Activated T-helper 2 cell treated with anti-CD3 and anti-CD28 coated beads, Interferon-gamma antibody, Interleukin-2, Interleukin-4, amounts not matched to agents 10 μg/mL and 5 μg/mL and 100 μg/mL, durations not matched to agents 14 hours and 24 hours and 36 hours (primary cell): Measurements from ENCODE around the gene FAM110D. TPM values are rescaled to one million over a fixed set of nuclear protein-coding genes. Genes with fewer than 3 reads are reported as not detected.

Experiments
- DNase-seq: peaks from one replicate; pipeline ENCODE4 v3.0.0; 2021; ENCODE audit warnings: low spot score
- H3K27ac Mint-ChIP-seq: one replicate; pipeline ENCODE4 v1.8.0; 2021; ENCODE audit warnings: mixed read lengths
- H3K27me3 Mint-ChIP-seq: one replicate; pipeline ENCODE4 v1.8.0; 2021; ENCODE audit warnings: low read depth, mixed read lengths
- H3K36me3 Mint-ChIP-seq: one replicate; pipeline ENCODE4 v1.8.0; 2021; ENCODE audit warnings: low read depth, mixed read lengths
- H3K4me1 Mint-ChIP-seq: one replicate; pipeline ENCODE4 v1.8.0; 2021; ENCODE audit warnings: low read depth, mixed read lengths
- H3K4me3 Mint-ChIP-seq: one replicate; pipeline ENCODE4 v1.8.0; 2021; ENCODE audit warnings: low read depth, mild to moderate bottlenecking, moderate library complexity, mixed read lengths
- H3K9me3 Mint-ChIP-seq: one replicate; pipeline ENCODE4 v1.8.0; 2021; ENCODE audit warnings: mixed read lengths
- intact Hi-C: fragments of 100-400 bp; cut with micrococcal nuclease; formaldehyde crosslinking; loops from one replicate; pipeline ENCODE4 v1.15.1; 2023
- total RNA-seq: library from RNA; stranded (reverse); gene quantifications from 2 replicates; pipeline ENCODE4 v1.2.3, GENCODE V29; 2022

Gene FAM110D
- total RNA-seq, 1 donor from 2014 or later = not detected

DNA sequence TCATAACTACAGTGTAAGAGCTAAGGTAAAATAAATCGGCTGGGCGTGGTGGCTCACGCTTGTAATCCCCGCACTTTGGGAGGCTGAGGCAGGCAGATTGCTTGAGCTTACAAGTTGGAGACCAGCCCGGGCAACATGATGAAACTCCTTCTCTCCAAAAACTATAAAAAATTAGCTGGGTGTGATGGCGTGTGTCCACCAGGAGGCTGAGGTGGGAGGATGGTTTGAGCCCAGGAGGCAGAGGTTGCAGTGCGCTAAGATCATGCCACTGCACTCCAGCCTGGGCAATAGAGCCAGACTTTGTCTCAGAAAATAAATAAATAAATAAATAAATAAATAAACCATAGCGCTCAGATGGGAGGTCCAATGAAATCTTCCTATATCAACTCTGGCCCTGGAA lies 16.7 kb upstream of the FAM110D start:
- H3K27me3 Mint-ChIP-seq = peaks cover 13% of the 10 kb centered on the region
- DNase-seq = no peak
- no peak overlapping the region for H3K27ac Mint-ChIP-seq
- intact Hi-C loops = no loop called here
- H3K4me3 Mint-ChIP-seq = no peak overlapping the region
- H3K36me3 Mint-ChIP-seq = no peaks in the 10 kb centered on the region
- peaks cover 12% of the 10 kb centered on the region for H3K4me1 Mint-ChIP-seq
- no peaks in the 10 kb centered on the region for H3K9me3 Mint-ChIP-seq

DNA sequence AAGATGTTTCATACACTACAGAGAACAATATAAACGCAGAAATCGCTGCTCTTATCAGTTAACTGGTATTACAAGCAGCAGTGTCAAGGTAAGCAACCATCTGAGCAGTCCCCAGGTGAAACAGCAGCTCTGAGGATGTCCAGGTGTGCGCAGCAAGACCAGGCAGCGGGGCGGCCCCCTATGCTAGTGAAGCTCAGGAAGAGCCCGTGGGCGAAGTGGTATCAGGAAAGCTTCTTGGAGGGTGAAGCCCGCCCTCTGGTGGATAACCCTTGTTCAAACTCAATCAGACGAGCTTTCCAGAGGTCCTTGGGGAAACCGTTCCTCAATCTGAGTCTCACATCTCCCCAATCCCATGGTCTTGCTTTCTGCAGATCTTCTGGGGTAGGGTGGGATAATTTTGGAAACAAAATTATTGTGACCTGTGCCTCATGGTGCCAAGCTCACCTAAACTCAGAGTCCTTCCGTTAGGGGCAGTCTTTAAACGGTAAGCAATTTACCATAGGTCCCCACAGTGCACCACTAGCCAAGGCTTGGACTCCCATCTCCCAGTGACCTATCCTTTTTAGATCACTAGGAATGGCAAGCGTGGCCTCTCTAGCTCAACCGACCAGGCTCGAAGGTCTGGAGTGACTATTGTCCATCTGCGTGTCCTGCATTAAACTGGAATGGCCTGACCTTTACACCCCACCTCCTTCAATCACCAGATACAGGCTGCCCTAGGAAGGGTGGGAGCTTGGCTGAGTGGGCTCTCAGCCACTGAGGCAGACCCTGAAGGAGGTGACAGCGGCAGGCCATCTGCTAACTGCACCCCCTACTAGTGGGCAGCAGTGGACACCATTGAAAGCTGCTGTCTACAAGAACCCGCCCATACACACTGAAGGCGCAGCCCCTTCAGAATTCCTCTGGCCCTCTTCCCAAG lies 13.6 kb upstream of the FAM110D start:
- Mint-ChIP-seq H3K9me3 (no peaks in the 10 kb centered on the region), H3K27me3 (peaks cover 27% of the 10 kb centered on the region), H3K4me3 (no peak overlapping the region), H3K36me3 (no peaks in the 10 kb centered on the region), H3K27ac (no peak overlapping the region), H3K4me1 (peaks cover 4% of the 10 kb centered on the region)
- peak; percentile 66 for DNase-seq
- intact Hi-C loops = loop anchor here (1.0 to 2.0 kb wide), 2 partner anchors 40 to 110 kb away; no protein-coding TSS in a partner anchor

DNA sequence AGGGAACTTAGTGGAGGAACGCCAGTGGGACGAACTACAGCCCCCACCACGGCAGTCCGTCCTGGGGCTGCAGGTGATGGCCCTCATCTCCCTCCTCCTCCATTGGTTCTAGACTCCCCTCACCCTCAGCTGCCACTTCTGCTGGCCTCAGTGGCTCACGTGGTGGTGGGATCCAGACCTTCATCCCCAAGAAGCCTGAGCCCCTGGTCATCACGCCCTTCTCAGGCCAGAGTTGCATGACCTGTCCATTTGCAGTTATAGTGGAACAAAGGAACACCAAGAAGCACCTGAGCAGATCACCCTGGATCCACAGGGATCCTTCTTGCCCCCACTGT lies 13.0 kb upstream of the FAM110D start:
- Mint-ChIP-seq H3K27me3 (peaks cover 27% of the 10 kb centered on the region), H3K9me3 (no peaks in the 10 kb centered on the region), H3K4me1 (peaks cover 4% of the 10 kb centered on the region), H3K36me3 (no peaks in the 10 kb centered on the region), H3K4me3 (no peak overlapping the region), H3K27ac (no peak overlapping the region)
- intact Hi-C loops = loop anchor here (1.0 to 2.0 kb wide), 2 partner anchors 41 to 111 kb away; no protein-coding TSS in a partner anchor
- DNase-seq = no peak

DNA sequence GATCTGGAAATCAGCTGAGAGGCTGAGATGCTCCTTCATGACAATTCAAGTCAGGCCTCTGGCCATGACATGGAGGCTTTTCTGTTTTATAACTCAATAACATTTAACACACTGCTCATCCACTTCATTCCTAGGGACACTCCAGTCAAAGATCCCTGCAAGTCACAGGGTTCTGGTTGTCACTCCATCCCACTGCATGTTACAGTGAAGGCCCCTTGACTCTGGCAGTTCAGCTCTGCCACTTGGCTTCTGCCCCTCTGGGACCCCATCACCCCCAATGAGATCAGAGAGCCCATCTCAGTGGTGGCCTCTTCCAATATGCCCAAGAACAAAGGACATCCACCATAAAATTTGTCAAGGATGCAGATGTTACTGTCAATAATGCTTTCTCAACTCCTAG lies 10.0 kb upstream of the FAM110D start:
- no peak overlapping the region for H3K4me3 Mint-ChIP-seq
- H3K4me1 Mint-ChIP-seq = peaks cover 4% of the 10 kb centered on the region
- H3K27ac Mint-ChIP-seq = no peak overlapping the region
- no peak for DNase-seq
- intact Hi-C loops = no loop called here
- H3K27me3 Mint-ChIP-seq = peaks cover 36% of the 10 kb centered on the region
- no peaks in the 10 kb centered on the region for H3K36me3 Mint-ChIP-seq
- H3K9me3 Mint-ChIP-seq = no peaks in the 10 kb centered on the region

DNA sequence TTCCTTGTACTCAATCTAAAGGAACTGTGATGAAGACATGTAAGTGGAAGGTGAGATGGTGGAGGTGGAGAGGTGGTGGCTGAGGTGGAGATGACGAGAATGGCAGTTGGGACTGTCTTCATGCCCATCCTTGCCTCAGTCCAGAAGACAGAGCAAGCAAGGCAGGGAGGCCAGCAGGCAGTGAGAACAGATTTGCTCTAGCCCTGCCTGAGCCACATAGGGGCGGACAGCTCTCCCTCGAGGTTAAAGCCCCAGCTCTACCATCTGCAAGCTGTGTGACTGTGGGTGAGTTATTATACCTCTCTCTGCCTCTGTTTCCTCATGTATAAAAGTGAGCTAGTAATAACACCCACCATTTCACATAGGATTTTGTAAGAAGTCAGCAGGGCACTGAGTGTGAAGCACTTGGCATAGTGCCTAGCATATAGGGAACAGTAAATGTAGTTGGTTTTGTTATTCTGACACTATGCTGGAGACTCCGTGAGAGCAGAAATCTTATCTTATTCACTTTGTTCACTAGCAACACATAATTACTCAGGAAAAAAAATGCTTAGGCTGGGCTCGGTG lies 4.8 kb upstream of the FAM110D start:
- Mint-ChIP-seq H3K4me1 (peaks cover 2% of the 10 kb centered on the region), H3K36me3 (no peaks in the 10 kb centered on the region), H3K27me3 (peaks cover 56% of the 10 kb centered on the region), H3K27ac (no peak overlapping the region), H3K9me3 (no peaks in the 10 kb centered on the region), H3K4me3 (no peak overlapping the region)
- intact Hi-C loops = no loop called here
- DNase-seq = no peak

DNA sequence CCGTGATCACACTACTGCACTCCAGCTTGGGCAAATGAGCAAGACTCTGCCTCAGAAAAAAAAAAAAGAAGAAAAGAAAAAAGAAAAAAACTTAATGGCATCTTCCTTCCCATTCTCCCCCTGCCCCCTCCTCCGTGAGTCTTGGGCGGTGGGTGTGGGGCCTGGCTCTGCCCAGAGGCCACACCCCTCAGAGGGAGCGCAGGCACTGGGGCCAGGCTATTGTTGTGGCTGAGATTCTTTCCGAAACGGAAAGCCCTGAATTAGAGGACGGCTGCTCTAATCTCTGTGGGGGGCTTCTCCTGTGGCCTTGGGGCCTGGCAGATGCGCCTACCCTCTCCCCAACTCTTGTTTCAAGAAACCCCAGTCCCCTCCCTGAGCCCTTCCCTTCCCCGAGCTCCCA lies 4.1 kb upstream of the FAM110D start:
- Mint-ChIP-seq H3K27ac (no peak overlapping the region), H3K36me3 (no peaks in the 10 kb centered on the region), H3K9me3 (no peaks in the 10 kb centered on the region), H3K4me3 (no peak overlapping the region), H3K4me1 (peaks cover 2% of the 10 kb centered on the region), H3K27me3 (peaks cover 60% of the 10 kb centered on the region)
- intact Hi-C loops = no loop called here
- DNase-seq = no peak

DNA sequence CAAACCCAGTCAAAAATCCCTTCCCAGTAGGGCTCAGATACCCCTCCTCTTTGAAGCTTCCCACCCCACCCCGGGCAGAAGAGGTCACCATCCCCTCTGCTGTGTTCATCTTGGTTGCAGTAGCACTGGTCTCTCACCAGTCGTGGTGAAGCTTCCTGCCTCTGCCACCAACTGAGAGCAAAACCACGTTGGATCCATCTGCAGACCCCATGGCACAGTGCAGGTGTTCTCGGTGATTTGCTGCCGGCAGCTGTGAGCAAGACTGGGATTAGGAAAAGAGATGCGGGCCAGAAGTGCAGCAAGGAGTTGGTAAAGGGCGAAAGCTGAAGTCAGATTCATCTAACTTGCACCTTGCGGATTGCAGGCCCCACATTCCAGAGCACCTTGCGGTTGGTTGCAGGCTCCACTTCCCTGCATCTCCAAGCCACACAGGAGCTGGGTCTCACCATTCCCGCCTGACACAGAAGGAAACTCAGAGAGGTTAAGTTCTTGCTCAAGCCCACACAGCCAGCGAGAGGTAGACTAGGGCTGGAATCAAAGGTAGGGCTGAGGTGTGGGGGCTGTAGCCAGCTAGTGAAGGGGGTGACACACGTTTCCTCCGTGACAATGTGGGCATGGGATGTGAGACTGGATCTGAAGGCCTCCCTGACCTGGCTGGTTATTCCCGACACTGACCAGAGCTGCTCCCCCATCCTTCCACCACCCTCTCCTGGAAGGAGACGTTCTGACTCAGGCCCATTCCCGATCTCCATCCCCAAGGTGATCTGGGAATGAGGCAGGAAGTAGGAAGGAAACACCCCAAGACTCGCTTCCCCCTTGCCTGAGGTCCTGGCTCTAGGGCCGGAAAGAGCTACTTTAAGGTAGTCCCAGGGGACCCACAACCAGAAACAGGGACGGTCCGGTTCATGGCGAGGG lies 3.3 kb upstream of the FAM110D start:
- DNase-seq = no peak
- no peaks in the 10 kb centered on the region for H3K36me3 Mint-ChIP-seq
- no peak overlapping the region for H3K27ac Mint-ChIP-seq
- peaks cover 57% of the 10 kb centered on the region for H3K27me3 Mint-ChIP-seq
- peaks cover 2% of the 10 kb centered on the region for H3K4me1 Mint-ChIP-seq
- H3K9me3 Mint-ChIP-seq = no peaks in the 10 kb centered on the region
- no peak overlapping the region for H3K4me3 Mint-ChIP-seq
- intact Hi-C loops = no loop called here

DNA sequence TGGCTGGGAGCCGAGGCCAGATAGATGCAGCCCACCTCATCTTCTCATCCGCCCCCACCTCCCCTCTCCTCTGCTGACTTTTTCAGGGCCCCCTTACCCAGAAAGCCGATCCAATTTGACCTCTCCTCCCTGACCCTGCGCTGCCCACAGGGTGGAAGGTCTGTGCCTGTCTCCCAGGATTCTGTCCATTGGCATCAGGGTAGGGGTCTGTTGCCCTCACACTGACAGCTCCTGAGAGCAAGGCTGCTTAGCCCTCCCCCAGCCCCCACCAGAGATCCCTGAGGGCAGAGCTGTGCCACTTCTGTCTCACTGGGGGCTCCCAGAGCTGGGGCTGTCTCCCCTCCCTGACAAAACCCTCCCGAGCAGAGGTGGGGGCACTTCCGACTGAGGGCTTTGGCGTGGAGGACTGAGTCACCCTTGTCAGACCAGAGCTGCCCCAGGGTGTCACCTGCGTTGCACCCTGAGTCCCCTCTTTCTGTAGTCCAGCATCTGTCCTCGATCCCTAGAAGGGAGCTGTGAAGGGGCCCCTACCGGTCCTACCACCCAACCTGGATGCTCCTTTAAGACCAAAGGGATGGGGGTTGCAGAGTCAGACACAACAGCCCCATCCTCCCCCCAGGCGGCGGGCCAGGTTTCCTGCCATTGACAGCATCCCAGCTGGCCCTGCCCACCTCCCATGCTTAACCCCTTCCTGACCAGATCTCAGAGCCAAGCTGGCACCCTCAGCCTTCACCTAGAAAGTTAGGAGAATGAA lies 2.4 kb upstream of the FAM110D start:
- intact Hi-C loops = no loop called here

DNA sequence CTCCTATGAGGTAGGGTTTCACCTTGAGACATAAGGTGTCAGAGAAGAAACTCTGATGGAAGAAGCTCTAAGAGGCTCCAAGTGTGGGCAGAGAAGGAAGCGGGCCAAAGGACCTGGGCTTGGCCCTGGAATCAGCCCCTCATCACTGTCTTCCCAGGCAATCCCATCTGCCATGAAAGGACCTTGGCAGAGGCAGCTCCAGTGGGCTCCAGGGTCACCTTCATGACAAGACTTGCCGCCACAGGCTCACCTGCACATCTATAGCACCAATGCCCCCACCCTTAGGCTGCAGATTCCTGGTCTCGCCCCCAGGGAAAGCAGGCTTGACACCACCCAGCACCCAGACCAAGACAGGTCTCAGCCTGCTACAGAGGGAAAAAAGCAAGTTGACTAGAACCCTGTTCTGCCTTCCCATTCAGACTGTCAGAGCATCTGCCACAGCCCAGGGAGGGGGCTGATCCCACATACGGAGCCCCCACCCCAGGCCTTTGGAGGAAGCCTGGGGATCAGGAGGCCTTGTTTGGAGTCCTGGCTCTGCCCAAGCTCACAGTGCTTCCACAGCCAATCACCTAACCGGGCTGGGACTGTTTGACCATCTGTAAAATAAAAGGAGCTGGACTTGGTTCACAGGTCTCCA lies 490 bp upstream of the FAM110D start:
- intact Hi-C loops = no loop called here
- H3K27me3 Mint-ChIP-seq = peaks cover 58% of the 10 kb centered on the region

More for the DNA sequence above, 2.4 kb upstream of the FAM110D start:
- Mint-ChIP-seq H3K27me3 (peaks cover 59% of the 10 kb centered on the region), H3K4me1 (peaks cover 2% of the 10 kb centered on the region), H3K36me3 (no peaks in the 10 kb centered on the region), H3K9me3 (no peaks in the 10 kb centered on the region), H3K4me3 (no peak overlapping the region), H3K27ac (no peak overlapping the region)
- DNase-seq = no peak

DNA sequence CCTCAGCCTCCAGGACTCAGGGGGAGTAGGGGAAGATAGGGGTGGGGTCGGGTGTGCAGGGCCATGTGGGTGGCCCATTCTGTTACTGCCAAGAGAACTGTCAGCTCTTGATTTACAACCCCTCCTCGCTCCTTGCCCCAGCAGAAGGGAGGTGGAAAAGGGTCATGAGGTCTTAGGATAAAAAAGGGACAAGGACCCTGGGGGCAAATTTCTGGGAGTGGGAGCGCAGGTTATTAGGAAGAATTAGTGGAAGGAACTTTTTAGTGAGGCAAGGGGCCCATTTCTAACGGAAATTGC lies 812 bp downstream of the FAM110D start:
- peaks cover 6% of the 10 kb centered on the region for H3K4me1 Mint-ChIP-seq
- intact Hi-C loops = loop anchor here (10.0 kb wide), 1 partner anchor 235 kb away; no protein-coding TSS in a partner anchor
- no peak for DNase-seq
- H3K4me3 Mint-ChIP-seq = no peak overlapping the region
- H3K9me3 Mint-ChIP-seq = no peaks in the 10 kb centered on the region
- H3K27me3 Mint-ChIP-seq = peaks cover 54% of the 10 kb centered on the region
- no peak overlapping the region for H3K27ac Mint-ChIP-seq
- H3K36me3 Mint-ChIP-seq = no peaks in the 10 kb centered on the region

More for the DNA sequence above, 490 bp upstream of the FAM110D start:
- no peak overlapping the region for H3K4me3 Mint-ChIP-seq
- H3K9me3 Mint-ChIP-seq = no peaks in the 10 kb centered on the region
- H3K27ac Mint-ChIP-seq = no peak overlapping the region
- no peak for DNase-seq
- peaks cover 6% of the 10 kb centered on the region for H3K4me1 Mint-ChIP-seq
- no peaks in the 10 kb centered on the region for H3K36me3 Mint-ChIP-seq

DNA sequence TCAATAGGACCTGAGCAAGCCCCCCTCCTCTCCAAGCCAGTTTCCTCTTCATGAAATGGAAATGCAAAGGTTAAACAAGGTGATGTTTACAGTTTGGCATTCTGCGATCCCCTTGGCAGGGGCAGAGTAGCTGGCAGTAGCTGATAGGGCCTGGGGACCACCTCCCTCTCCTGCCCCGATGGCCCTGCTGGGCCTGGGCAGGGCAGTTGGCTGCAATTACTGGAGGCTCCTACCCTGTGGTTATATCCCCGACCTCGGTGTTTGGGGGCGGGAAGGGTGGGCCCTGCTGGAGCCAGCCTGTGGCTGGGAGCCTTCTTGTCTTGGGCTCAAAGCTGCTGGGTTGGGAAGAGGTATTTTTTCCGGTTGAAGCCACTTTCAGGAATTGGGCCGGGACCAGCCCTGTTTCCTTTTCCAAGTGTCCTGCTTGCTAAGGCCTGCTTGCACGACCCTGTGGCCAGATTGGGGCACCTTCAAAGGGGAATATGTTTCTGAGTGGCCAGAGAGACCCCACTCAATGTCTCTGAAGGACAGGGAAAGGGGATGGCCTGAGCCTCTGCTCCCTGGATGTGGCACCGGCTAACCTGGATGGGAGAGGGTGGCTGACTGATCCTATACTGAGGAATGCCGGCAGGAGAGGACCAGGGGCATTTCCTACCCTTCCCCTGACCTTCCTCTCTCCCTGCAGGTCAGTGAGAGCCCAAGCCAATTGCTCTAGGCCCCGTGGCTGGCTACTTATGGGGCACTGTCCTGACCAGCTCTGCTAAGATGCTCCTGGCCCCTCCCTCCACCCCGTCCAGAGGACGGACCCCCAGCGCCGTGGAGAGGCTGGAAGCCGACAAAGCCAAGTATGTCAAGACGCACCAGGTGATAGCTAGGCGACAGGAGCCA lies 1.9 kb downstream of the FAM110D start:
- Mint-ChIP-seq H3K27me3 (peaks cover 53% of the 10 kb centered on the region), H3K36me3 (no peaks in the 10 kb centered on the region), H3K9me3 (no peaks in the 10 kb centered on the region), H3K4me3 (no peak overlapping the region), H3K27ac (no peak overlapping the region), H3K4me1 (peaks cover 13% of the 10 kb centered on the region)
- no peak for DNase-seq
- intact Hi-C loops = loop anchor here (10.0 kb wide), 1 partner anchor 234 kb away; no protein-coding TSS in a partner anchor
